Right lobe of liver (tissue), 4 donors: Measurements from ENCODE around the gene BORCS5.

Source experiments
- POLR2A ChIP-seq: fragments of 450-650 bp; IDR thresholded peaks from one replicate; pipeline ENCODE4 v1.6.1; 2017; ENCODE audit warnings: antibody characterized with exemption, mild to moderate bottlenecking
- TF ChIP-seq, protein P1 (sequence below), 4 donors: fragments of 200-600 bp in 3 of 4; fragments of 450-650 bp in 1 of 4; IDR thresholded peaks; one replicate each; pipeline versions ENCODE4 v1.5.1 to v1.8.0; 2016 to 2022; ENCODE audit warnings: antibody characterized with exemption in 4 of 4, mild to moderate bottlenecking in 2 of 4
- donor health status: DM: no; HTN: no; CAD: no.
- donor health status: DM: no; HTN: no; CAD: no.
- donor health status: DM: no; HTN: yes; CAD: no.

DNA sequence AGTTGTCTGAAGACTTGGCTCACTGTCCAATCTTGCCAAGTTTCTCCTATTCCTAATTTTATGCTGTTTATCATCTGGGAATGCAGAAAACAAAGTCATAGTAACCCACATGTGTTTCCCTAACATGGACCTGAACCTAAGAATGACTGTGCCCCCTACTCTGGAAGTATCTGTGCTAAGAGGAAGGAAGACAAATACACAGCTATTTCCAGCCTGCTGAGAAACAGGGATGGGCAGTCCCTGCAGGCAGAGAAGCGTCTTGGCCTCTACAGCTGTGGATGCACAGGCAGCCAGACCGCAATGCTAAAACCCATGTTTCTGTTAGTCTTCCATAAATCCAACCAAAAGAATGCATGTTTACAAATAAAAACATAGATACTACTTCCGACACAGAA, 149.6 kb downstream of the BORCS5 start:
- TF ChIP-seq, protein P1, sequence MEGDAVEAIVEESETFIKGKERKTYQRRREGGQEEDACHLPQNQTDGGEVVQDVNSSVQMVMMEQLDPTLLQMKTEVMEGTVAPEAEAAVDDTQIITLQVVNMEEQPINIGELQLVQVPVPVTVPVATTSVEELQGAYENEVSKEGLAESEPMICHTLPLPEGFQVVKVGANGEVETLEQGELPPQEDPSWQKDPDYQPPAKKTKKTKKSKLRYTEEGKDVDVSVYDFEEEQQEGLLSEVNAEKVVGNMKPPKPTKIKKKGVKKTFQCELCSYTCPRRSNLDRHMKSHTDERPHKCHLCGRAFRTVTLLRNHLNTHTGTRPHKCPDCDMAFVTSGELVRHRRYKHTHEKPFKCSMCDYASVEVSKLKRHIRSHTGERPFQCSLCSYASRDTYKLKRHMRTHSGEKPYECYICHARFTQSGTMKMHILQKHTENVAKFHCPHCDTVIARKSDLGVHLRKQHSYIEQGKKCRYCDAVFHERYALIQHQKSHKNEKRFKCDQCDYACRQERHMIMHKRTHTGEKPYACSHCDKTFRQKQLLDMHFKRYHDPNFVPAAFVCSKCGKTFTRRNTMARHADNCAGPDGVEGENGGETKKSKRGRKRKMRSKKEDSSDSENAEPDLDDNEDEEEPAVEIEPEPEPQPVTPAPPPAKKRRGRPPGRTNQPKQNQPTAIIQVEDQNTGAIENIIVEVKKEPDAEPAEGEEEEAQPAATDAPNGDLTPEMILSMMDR (IDR thresholded peaks at IDR 0.05), result no peak
- TF ChIP-seq POLR2A, result no peak
